H1 (cell line): ENCODE data around the gene OR2V2. TPM values are rescaled to one million over a fixed set of nuclear protein-coding genes. Genes with fewer than 3 reads are reported as not detected.

Source experiments
- CTCF ChIA-PET: fragments of 300-600 bp; sonication (Branson Sonifier 250); formaldehyde crosslinking; loops from one replicate; lab custom pipeline; 2021; ENCODE audit not compliant: partially characterized antibody; lab: Charles Lee
- POLR2A ChIA-PET: fragments of 300-600 bp; sonication (Branson Sonifier 250); formaldehyde crosslinking; loops from one replicate; lab custom pipeline; 2021; ENCODE audit warnings: inconsistent platforms; ENCODE audit not compliant: partially characterized antibody; lab: Charles Lee
- DNase-seq, 2 experiments: peaks; one replicate each; pipeline versions ENCODE4 v3.0.0 to v3.0.0-alpha.2; 2010 to 2022; ENCODE audit warnings: low spot score in 2 of 2, low read depth in 1 of 2, mixed read lengths in 1 of 2
- FAIRE-seq: peaks from 2 replicates; lab custom pipeline; 2011; peaks lifted over from hg19 to GRCh38; lab: Jason Lieb, UNC
- H2AFZ ChIP-seq: 2 replicates; pipeline ENCODE4 v1.8.1; 2012; ENCODE audit warnings: low read length, inconsistent platforms
- H2AK5ac ChIP-seq: 2 replicates; pipeline ENCODE4 v1.6.1; 2013; ENCODE audit warnings: low read depth, low read length
- H2BK120ac ChIP-seq: replicated peaks from 2 replicates; pipeline ENCODE3; 2013; ENCODE audit warnings: low read depth, low read length, inconsistent platforms
- H2BK12ac ChIP-seq: 2 replicates; pipeline ENCODE4 v1.6.1; 2013; ENCODE audit warnings: low read depth, low read length
- H2BK15ac ChIP-seq: 2 replicates; pipeline ENCODE4 v1.6.1; 2013; ENCODE audit warnings: low read length
- H2BK20ac ChIP-seq: 2 replicates; pipeline ENCODE4 v1.6.1; 2013; ENCODE audit warnings: low read length
- H2BK5ac ChIP-seq: 2 replicates; pipeline ENCODE4 v1.6.1; 2013; ENCODE audit warnings: low read depth, low read length
- H3K14ac ChIP-seq: 2 replicates; pipeline ENCODE4 v1.6.1; 2013; ENCODE audit warnings: inconsistent platforms; ENCODE audit not compliant: insufficient read length
- H3K18ac ChIP-seq: 2 replicates; pipeline ENCODE4 v1.6.1; 2013; ENCODE audit warnings: low read length; ENCODE audit errors: extremely low read depth
- H3K23ac ChIP-seq: 2 replicates; pipeline ENCODE4 v1.6.1; 2013; ENCODE audit warnings: inconsistent platforms; ENCODE audit not compliant: insufficient read length
- H3K23me2 ChIP-seq: 2 replicates; pipeline ENCODE4 v1.6.1; 2013; ENCODE audit warnings: low read depth, low read length
- H3K27ac ChIP-seq: 2 replicates; pipeline ENCODE4 v1.6.1; 2011; ENCODE audit warnings: low read depth, low read length, inconsistent platforms
- H3K27me3 ChIP-seq, 4 experiments: replicated peaks in 1 of 4; 1 replicate in 1 of 4; 2 replicates in 3 of 4; pipeline versions ENCODE4 v1.6.1 to v1.8.1; 2011 to 2013; ENCODE audit warnings: low read length in 3 of 4, mild to moderate bottlenecking in 3 of 4, inconsistent platforms in 2 of 4, mixed read lengths in 2 of 4, moderate library complexity in 1 of 4; ENCODE audit not compliant: control insufficient read depth in 3 of 4, insufficient read depth in 3 of 4; ENCODE audit errors: extremely low read depth in 1 of 4
- H3K36me3 ChIP-seq, 4 experiments: 2 replicates each; pipeline versions ENCODE4 v1.6.1 to v1.8.1; 2011 to 2013; ENCODE audit warnings: mild to moderate bottlenecking in 4 of 4, low read length in 3 of 4, moderate library complexity in 2 of 4, control low read depth in 1 of 4, inconsistent platforms in 1 of 4; ENCODE audit not compliant: insufficient read depth in 4 of 4, control insufficient read depth in 2 of 4
- H3K4ac ChIP-seq: replicated peaks from 2 replicates; pipeline ENCODE3; 2013; ENCODE audit warnings: low read length, low read depth, mixed read lengths, inconsistent platforms; ENCODE audit not compliant: insufficient read length
- H3K4me1 ChIP-seq, 4 experiments: replicated peaks in 1 of 4; 1 replicate in 1 of 4; 2 replicates in 3 of 4; pipeline versions ENCODE4 v1.6.1 to v1.8.1; 2011 to 2013; ENCODE audit warnings: low read length in 3 of 4, inconsistent platforms in 2 of 4, mixed read lengths in 1 of 4; ENCODE audit not compliant: insufficient read depth in 4 of 4, control insufficient read depth in 3 of 4
- H3K4me2 ChIP-seq, 2 experiments: 2 replicates each; pipeline versions ENCODE4 v1.6.1 to v1.8.1; 2011 to 2013; ENCODE audit warnings: low read depth in 2 of 2, low read length in 2 of 2, control low read depth in 1 of 2, inconsistent platforms in 1 of 2, mild to moderate bottlenecking in 1 of 2; ENCODE audit not compliant: insufficient read depth in 1 of 2
- H3K4me3 ChIP-seq, 4 experiments: fragments of 200-600, 300-600 bp in 1 of 4; sonication (generic), shearing (Covaris generic), sonication (Bioruptor Twin) in 1 of 4; 2 replicates each; pipeline versions ENCODE4 v1.5.1 to v1.8.1; 2011 to 2016; ENCODE audit warnings: low read length in 4 of 4, low read depth in 3 of 4, control low read depth in 2 of 4, inconsistent platforms in 2 of 4, mild to moderate bottlenecking in 2 of 4, mixed read lengths in 1 of 4, moderate library complexity in 1 of 4; ENCODE audit not compliant: insufficient read depth in 2 of 4; ENCODE audit errors: extremely low read depth in 1 of 4
- H3K56ac ChIP-seq: replicated peaks from 2 replicates; pipeline ENCODE3; 2013; ENCODE audit warnings: low read depth, mild to moderate bottlenecking, mixed read lengths, low read length, inconsistent platforms; ENCODE audit not compliant: insufficient read length
- H3K79me1 ChIP-seq: 2 replicates; pipeline ENCODE4 v1.6.1; 2013; ENCODE audit warnings: low read depth, low read length, control low read depth
- H3K79me2 ChIP-seq, 2 experiments: 2 replicates each; pipeline versions ENCODE4 v1.6.1 to v1.8.1; 2012 to 2013; ENCODE audit warnings: low read length in 2 of 2, mild to moderate bottlenecking in 2 of 2, inconsistent platforms in 1 of 2; ENCODE audit not compliant: insufficient read depth in 2 of 2, control insufficient read depth in 1 of 2
- H3K9ac ChIP-seq, 4 experiments: replicated peaks in 1 of 4; 1 replicate in 1 of 4; 2 replicates in 3 of 4; pipeline versions ENCODE4 v1.6.1 to v1.8.1; 2011 to 2013; ENCODE audit warnings: low read depth in 3 of 4, low read length in 3 of 4, control low read depth in 2 of 4, mild to moderate bottlenecking in 2 of 4, moderate library complexity in 2 of 4, inconsistent platforms in 1 of 4; ENCODE audit errors: extremely low read depth in 1 of 4
- H3K9me3 ChIP-seq, 2 experiments: 2 replicates each; pipeline versions ENCODE4 v1.6.1 to v1.8.1; 2012 to 2013; ENCODE audit warnings: mild to moderate bottlenecking in 2 of 2, moderate library complexity in 2 of 2, control low read depth in 1 of 2, inconsistent platforms in 1 of 2, low read depth in 1 of 2, low read length in 1 of 2, mixed read lengths in 1 of 2; ENCODE audit not compliant: insufficient read depth in 2 of 2
- H4K20me1 ChIP-seq, 2 experiments: replicated peaks in 1 of 2; 2 replicates each; pipeline versions ENCODE3 to v1.8.1; 2011 to 2013; ENCODE audit warnings: inconsistent platforms in 2 of 2, low read length in 2 of 2, mild to moderate bottlenecking in 1 of 2; ENCODE audit not compliant: insufficient read depth in 2 of 2, control insufficient read depth in 1 of 2
- H4K5ac ChIP-seq: 2 replicates; pipeline ENCODE4 v1.6.1; 2013; ENCODE audit warnings: low read length, low read depth, mixed read lengths, inconsistent platforms; ENCODE audit not compliant: insufficient read length
- H4K8ac ChIP-seq: 2 replicates; pipeline ENCODE4 v1.8.0; 2013; ENCODE audit warnings: mild to moderate bottlenecking, moderate library complexity, low read length, inconsistent platforms; ENCODE audit not compliant: insufficient read depth; ENCODE audit errors: extremely low read depth
- H4K91ac ChIP-seq: replicated peaks from 2 replicates; pipeline ENCODE3; 2013; ENCODE audit warnings: low read length, mixed read lengths, inconsistent platforms; ENCODE audit not compliant: insufficient read length
- ASH2L ChIP-seq: fragments of 200-600, 300-600 bp; sonication (generic); IDR thresholded peaks from one replicate; pipeline ENCODE4 v1.7.1; 2017; ENCODE audit warnings: low read length
- CBX5 ChIP-seq: fragments of 300-800, 300-1000 bp; sonication (generic); IDR thresholded peaks from 2 replicates; pipeline ENCODE4 v1.7.1; 2016; ENCODE audit warnings: antibody characterized with exemption, low read length, low read depth
- CHD1 ChIP-seq: IDR thresholded peaks from 2 replicates; pipeline ENCODE4 v1.6.1; 2012; ENCODE audit warnings: low read depth, low read length, improper control_type of control experiment
- CHD2 ChIP-seq: IDR thresholded peaks from 2 replicates; pipeline ENCODE4 v1.6.1; 2012; ENCODE audit warnings: low read length, improper control_type of control experiment
- EGR1 ChIP-seq: IDR thresholded peaks from 2 replicates; pipeline ENCODE4 v1.6.1; 2011; ENCODE audit warnings: low read depth, low read length, borderline replicate concordance
- RNF2 ChIP-seq: fragments of 200-900, 300-1000 bp; sonication (generic); IDR thresholded peaks from 2 replicates; pipeline ENCODE4 v1.7.1; 2016; ENCODE audit warnings: borderline replicate concordance, low read depth, mild to moderate bottlenecking, antibody characterized with exemption, low read length; ENCODE audit not compliant: poor library complexity, severe bottlenecking; ENCODE audit errors: missing control alignments
- SAP30 ChIP-seq: fragments of 300-600 bp; sonication (generic); IDR thresholded peaks from 2 replicates; pipeline ENCODE4 v1.7.1; 2012; ENCODE audit warnings: low read length, moderate library complexity, mild to moderate bottlenecking, inconsistent platforms; ENCODE audit not compliant: insufficient read depth, insufficient replicate concordance
- YY1 ChIP-seq: IDR thresholded peaks from 2 replicates; pipeline ENCODE4 v1.6.1; 2011; ENCODE audit warnings: low read depth, mild to moderate bottlenecking, low read length
- WGBS, 2 experiments: shearing (Covaris generic) in 1 of 2; methylation state at CpG; one replicate each; pipeline versions ENCODE4 v1.1.6 to v1.1.7; 2013 to 2015; ENCODE audit warnings: low lambda C conversion rate in 2 of 2, mixed read lengths in 2 of 2, inconsistent platforms in 1 of 2, low coverage in 1 of 2, missing lambda C conversion rate in 1 of 2; ENCODE audit not compliant: insufficient replicate concordance in 2 of 2, insufficient coverage in 1 of 2, insufficient read length in 1 of 2; ENCODE audit errors: extremely low coverage in 1 of 2, missing lambda C conversion rate in 1 of 2; 5-methylcytosine and 5-hydroxymethylcytosine counted together
- polyA plus RNA-seq, 7 experiments: library from polyadenylated mRNA; depleted of rRNA in 3 of 7; stranded (reverse) in 5 of 7; unstranded in 2 of 7; fragments of >200 nt in 5 of 7; fragments of 200-250 nt in 2 of 7; gene quantifications; 1 replicate in 5 of 7; 2 replicates in 1 of 7; 4 replicates in 1 of 7; pipeline versions ENCODE4 v1.2.1 to v1.2.3, GENCODE V29; 2011 to 2013; ENCODE audit warnings: missing spikeins in 2 of 7, mixed read lengths in 2 of 7
- total RNA-seq: library from RNA; stranded (reverse); fragmentation: NEBNext Ultra II Directional; extraction: Animal tissue kit (Norgen Biotek cat#: 25700); gene quantifications from 2 replicates; pipeline ENCODE4 v1.2.1, GENCODE V29; 2021
- TF ChIP-seq, protein P1 (sequence below), 3 experiments: IDR thresholded peaks; 1 replicate in 2 of 3; 2 replicates in 1 of 3; pipeline versions ENCODE4 v1.5.1 to v1.6.1; 2011; ENCODE audit warnings: low read length in 3 of 3, mild to moderate bottlenecking in 3 of 3, inconsistent platforms in 2 of 3, low read depth in 1 of 3, moderate library complexity in 1 of 3; ENCODE audit not compliant: insufficient read depth in 1 of 3; ENCODE audit errors: control extremely low read depth in 1 of 3
- TF ChIP-seq, protein P2 (sequence below): IDR thresholded peaks from 2 replicates; pipeline ENCODE4 v1.6.1; 2011; ENCODE audit warnings: low read depth, mild to moderate bottlenecking, low read length; ENCODE audit not compliant: insufficient read depth

Gene OR2V2
- total and polyA plus RNA-seq, 2 of the 8 experiments (the other 6 are each of a cell fraction or from before 2014, with no cell fraction given) = not detected

DNA sequence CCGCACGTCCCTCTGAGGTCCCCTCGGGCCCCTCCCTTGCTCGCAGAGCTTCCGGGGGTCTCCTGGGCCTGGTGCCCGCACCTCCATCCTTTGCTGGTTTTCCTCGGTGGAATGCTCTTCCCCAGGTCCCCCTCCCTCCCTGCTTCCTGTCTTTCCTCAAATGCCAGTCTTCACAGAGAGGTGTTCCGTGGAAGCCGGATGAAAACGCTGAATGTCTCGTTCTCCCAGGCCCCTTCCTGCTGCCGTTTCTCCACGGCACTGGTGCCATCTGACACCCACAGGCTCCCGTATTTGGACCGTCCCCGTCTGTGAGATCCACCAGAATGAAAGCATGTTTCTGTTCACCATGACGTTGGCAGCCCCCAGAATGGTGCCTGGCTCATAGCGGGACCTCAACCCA lies 20.5 kb upstream of the OR2V2 start:
- WGBS, 2 experiments = 90% methylated on average over 18 of the region's 18 CpGs; no CpG with 5 or more reads in 1 of the 2 experiments
- Histone ChIP-seq H3K23ac (no peak overlapping the region), H3K36me3 (no peaks in the 10 kb centered on the region), H3K9me3 (peaks cover 0 to 5% of the 10 kb centered on the region in 2 experiments; a peak in 2 of 4 replicates), H2BK15ac (no peak overlapping the region), H3K27ac (no peak overlapping the region), H2BK20ac (no peak overlapping the region), H4K20me1 (no peaks in the 10 kb centered on the region), H4K91ac (no peak overlapping the region), H3K9ac (no peak overlapping the region), H2BK120ac (no peak overlapping the region), H2BK5ac (no peak overlapping the region), H3K56ac (no peak overlapping the region), H3K4me2 (no peak overlapping the region), H3K4me1 (no peaks in the 10 kb centered on the region; a peak in 1 of 7 replicates), H3K27me3 (0 out of 7 replicates have a peak, but pooled peaks cover 0 to 3% (median 0%) of the 10 kb centered on the region in 4 experiments), H2BK12ac (no peak overlapping the region), H3K79me2 (no peaks in the 10 kb centered on the region), H2AFZ (no peak overlapping the region), H3K18ac (no peak overlapping the region), H4K5ac (no peak overlapping the region), H3K23me2 (peaks cover 3% of the 10 kb centered on the region; the same call in 1 of the 2 replicates), H3K79me1 (no peaks in the 10 kb centered on the region), H4K8ac (no peak overlapping the region), H2AK5ac (no peak overlapping the region), H3K14ac (no peak overlapping the region), H3K4me3 (no peak overlapping the region), H3K4ac (no peak overlapping the region)
- ChIA-PET POLR2A (no interaction called here), CTCF (no interaction called here)
- no peak for DNase-seq
- no peak for FAIRE-seq
- TF ChIP-seq SAP30 (no peak), CHD1 (no peak), CBX5 (no peak), CHD2 (no peak), EGR1 (no peak), ASH2L (no peak), YY1 (no peak), RNF2 (no peak)
- TF ChIP-seq, protein P1, sequence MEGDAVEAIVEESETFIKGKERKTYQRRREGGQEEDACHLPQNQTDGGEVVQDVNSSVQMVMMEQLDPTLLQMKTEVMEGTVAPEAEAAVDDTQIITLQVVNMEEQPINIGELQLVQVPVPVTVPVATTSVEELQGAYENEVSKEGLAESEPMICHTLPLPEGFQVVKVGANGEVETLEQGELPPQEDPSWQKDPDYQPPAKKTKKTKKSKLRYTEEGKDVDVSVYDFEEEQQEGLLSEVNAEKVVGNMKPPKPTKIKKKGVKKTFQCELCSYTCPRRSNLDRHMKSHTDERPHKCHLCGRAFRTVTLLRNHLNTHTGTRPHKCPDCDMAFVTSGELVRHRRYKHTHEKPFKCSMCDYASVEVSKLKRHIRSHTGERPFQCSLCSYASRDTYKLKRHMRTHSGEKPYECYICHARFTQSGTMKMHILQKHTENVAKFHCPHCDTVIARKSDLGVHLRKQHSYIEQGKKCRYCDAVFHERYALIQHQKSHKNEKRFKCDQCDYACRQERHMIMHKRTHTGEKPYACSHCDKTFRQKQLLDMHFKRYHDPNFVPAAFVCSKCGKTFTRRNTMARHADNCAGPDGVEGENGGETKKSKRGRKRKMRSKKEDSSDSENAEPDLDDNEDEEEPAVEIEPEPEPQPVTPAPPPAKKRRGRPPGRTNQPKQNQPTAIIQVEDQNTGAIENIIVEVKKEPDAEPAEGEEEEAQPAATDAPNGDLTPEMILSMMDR (IDR thresholded peaks at IDR 0.05; ENCODE audit: control extremely low read depth in 1 of 3, insufficient read depth in 1 of 3, low read depth in 1 of 3, low read length in 3 of 3) = no peak
- TF ChIP-seq, protein P2, sequence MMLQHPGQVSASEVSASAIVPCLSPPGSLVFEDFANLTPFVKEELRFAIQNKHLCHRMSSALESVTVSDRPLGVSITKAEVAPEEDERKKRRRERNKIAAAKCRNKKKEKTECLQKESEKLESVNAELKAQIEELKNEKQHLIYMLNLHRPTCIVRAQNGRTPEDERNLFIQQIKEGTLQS = no peak
